DND-41 (cell line): Measurements from ENCODE around the gene PIEZO1.

Experiments
- CTCF ChIP-seq: IDR thresholded peaks from 2 replicates; pipeline ENCODE4 v1.5.1; 2012; ENCODE audit warnings: borderline replicate concordance, low read length, moderate library complexity, mild to moderate bottlenecking; ENCODE audit not compliant: poor library complexity, severe bottlenecking; ENCODE audit errors: extremely low read depth
- EZH2 ChIP-seq: IDR thresholded peaks from 3 replicates; pipeline ENCODE4 v1.6.1; 2012; ENCODE audit warnings: borderline replicate concordance, low read depth, mild to moderate bottlenecking, moderate library complexity, low read length, inconsistent platforms; ENCODE audit not compliant: severe bottlenecking

- TF ChIP-seq EZH2: no peak
- no peak for TF ChIP-seq CTCF
Measured at GRCh38 chr16:88678224-88678979, 106.6 kb downstream of the PIEZO1 start.
